Hippocampal formation (tissue), 2 donors: ENCODE measurements around the gene HMGCL.
"Not testable (repeated sequence)": the region's sequence is repeated elsewhere in the genome, so short reads cannot be mapped to it uniquely, and the experiment has no call there.

Experiments
- DNase-seq, 2 donors: peaks; one replicate each; lab custom pipeline; 2025; lab: John Stamatoyannopoulos, UW

Gene HMGCL

DNA sequence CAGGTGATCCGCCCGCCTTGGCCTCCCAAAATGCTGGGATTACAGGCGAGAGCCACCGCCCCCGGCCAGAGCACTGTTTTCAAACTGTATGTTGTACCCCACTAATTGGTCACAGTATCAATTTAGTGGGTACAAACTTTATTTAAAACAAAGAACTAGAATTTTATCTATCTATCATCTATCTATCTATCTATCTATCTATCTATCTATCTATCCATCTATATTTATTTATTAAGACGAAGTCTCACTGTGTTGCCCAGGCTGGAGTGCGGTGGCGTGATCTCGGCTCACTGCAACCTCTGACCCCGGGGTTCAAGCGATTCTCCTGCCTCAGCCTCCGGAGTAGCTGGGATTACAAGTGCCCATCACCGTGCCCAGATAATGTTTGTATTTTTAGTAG is 1.4 kb upstream of the HMGCL start:
- DNase-seq, result not testable (repeated sequence)

DNA sequence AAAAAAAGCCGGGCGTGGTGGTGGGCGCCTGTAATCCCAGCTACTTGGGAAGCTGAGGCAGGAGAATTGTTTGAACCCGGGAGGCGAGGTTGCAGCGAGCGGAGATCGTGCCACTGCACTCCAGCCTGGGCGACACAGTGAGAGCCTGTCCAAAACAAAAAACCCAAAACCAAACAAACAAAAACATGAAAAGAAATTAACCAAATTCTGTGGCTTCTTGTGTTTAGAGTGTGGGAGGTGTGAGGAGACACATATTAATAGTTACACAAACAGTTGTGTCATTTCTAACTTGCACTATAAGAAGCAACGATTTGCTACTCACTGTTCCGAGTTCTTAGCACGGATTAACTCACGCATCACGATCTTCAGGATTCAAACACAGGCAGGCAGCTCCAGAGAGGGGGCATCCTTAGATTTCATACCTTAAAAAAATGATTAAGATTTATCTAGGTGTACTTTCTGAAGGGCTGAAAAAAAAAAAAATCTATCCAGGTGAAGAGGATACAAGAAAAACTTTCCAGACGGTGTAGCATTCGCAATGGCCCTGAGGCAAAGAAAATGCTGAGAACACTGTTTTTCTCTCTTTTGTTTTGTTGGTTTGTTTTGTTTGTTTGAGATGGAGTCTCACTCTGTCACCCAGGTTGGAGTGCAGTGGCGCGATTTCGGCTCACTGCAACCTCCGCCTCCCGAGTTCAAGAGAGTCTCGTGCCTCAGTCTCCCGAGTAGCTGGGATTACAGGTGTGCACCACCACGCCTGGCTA is 713 bp upstream of the HMGCL start:
- no peak for DNase-seq

DNA sequence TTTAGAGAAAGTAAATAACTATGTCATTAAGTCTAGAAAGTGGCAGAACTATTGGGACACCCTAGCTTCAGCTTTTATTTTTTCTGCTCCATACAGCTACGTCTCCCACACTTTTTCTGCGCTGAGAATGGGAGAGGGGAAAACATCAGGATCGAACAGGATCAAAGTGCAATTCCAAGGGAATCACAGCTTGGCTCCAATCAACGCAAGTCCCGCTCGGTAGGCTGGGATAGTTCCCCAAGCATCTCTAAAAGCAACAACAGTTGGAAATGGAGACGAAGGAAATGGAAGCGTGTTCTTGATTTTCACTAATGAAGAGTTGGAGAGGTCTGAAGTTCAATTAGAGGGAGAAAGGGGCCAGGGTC is 536 bp downstream of the HMGCL start:
- DNase-seq, result no peak

DNA sequence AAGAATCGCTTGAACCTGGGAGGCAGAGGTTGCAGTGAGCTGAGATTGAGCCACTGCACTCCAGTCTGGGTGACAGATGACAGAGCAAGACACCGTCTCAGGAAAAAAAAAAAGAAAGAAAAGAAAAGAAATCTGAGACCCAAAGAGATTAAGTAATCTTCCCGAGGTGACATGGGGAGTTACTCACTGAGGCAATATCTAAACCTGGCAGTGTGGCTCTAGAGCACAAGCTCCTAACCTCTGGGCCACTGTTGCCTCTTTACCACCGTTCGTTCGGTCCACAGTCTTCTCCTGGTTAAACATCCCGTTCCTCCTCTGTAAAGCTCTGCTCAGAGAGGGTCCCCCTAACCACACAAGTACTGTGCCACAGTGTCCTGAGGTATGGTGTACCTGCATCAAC is 1.5 kb downstream of the HMGCL start:
- no peak for DNase-seq

GRCh38 chr1:23817633-23818032 is 7.6 kb downstream of the HMGCL start:
- DNase-seq, result no peak

DNA sequence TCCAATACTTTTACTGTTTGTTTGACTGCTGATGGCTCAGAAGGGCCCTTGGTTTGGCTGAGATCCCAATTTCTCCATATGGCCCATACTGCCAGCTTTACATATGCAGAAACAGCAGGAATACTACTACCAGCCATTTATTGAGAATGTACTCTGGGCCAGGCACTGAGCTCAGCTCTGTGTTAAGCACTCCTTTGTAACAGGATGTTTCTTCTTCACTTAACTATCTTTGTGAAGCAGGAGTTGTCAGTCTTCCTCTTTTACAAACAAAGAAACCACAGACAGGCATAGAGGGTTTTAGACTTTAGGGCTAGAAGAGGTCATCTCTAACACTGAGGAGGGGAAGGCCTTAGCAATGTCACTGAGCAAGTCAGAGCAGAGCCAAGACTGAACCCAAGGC is 8.3 kb downstream of the HMGCL start:
- no peak for DNase-seq

DNA sequence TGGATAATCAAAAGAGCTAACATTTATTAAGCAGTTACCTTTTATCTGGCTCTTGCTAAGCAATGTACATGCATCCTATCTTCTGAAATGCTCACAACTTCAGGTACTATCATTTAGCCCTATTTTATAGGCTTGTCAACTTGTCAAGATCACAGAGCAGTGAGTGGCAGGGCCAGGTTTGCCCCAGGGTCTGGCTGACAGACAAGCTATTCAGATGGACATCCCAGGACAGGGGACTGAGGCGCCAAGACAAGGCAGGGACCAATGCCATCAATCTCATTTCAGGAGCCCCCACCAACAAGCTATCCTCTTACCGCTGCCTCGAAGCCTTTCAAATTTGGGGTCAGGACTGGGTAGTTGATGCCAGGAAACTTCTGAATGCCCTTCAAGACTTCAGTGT is 8.9 kb downstream of the HMGCL start:
- no peak for DNase-seq

- no peak for DNase-seq
Measured at GRCh38 chr1:23814016-23814415, 11.2 kb downstream of the HMGCL start.

GRCh38 chr1:23810818-23811540 is 14.2 kb downstream of the HMGCL start:
- peak; percentile 15 to 29 for DNase-seq

GRCh38 chr1:23809751-23810171 is 15.5 kb downstream of the HMGCL start:
- peak; percentile 35 to 44 for DNase-seq

DNA sequence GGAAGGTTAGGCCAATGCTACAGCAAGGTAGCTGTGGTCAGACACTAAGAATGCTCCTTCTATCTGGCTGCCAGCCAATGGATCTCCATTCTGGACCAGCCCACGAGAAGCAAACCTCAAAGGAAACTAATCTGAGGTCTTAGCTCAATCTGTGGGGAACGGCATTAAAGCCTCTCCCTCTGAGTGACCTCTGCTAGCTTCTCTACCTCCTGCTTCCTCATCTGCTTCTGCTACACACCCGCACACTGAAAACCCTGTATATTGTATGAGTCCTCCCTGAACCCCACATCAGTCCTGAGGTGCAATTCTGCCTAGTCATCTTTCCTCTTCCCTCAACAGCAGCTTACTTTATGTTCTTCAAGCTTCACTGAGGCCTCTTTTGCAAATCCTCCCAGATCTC is 17.8 kb downstream of the HMGCL start:
- DNase-seq, result no peak

DNA sequence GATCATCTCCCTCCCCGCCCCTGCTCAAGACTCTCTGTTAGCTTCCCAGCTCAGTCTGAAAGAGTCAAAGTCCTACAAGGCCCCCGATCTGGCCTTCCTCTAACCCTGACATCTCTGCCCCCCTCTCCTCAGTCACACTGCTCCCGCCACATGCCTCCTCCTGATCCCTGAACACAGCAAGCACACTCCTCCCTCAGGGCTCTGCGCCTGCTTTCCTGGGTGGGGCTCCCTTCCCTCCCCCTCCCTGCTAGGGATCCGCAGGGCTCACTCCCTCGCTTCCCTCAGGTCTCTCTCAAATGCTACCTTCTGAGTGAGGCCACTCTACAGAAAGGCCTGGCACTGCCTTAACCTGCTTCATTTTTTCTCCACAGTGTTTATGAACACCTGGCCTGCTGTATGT is 18.9 kb downstream of the HMGCL start:
- no peak for DNase-seq

DNA sequence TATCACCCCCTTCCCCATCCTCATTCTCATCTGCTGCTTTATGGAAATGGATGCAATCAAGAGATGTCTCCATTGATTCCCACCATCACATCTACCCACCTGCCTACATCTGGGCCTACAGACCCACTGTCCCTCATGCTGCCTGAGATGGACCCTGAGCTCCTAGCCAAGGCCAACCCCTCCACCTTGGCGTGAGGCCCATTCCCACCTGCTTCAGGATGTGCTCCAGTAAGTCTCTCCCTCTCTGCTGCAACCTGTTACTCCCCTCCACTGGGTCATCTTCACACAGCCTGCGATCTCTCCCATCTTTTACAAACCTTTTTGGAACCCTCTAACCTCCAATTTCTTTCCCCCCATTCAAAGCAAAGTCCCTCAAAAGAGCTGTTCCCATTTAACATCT is 20.2 kb downstream of the HMGCL start:
- no peak for DNase-seq

DNA sequence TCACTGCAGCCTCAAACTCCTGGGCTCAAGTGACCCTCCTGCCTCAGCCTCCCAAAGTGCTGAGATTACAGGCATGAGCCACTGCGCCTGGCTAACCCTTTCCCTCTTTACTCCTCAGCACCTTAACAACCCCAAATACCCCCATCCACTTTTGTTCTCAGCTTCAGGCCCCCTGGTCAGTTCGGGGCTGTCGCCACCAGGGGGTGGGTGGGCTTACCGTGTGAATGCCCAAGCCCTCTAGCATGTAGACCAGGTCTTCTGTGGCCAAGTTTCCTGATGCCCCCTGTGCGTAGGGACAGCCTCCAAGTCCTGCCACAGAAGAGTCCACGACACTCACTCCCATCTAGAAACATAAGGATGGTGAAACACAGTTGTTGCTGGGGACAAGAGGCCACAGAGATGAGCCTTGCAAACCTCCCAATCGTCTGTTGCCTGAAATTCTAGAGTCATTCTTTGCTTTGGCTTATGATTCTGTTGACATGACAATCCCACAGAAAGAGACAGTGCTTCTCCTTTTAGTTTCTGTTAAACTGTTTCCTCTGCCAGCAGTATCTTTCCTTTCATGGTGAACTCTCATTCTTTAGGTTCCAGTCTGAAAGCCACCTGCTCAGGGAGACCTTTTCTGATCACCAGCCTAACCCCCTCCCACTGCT is 20.9 kb downstream of the HMGCL start:
- no peak for DNase-seq

DNA sequence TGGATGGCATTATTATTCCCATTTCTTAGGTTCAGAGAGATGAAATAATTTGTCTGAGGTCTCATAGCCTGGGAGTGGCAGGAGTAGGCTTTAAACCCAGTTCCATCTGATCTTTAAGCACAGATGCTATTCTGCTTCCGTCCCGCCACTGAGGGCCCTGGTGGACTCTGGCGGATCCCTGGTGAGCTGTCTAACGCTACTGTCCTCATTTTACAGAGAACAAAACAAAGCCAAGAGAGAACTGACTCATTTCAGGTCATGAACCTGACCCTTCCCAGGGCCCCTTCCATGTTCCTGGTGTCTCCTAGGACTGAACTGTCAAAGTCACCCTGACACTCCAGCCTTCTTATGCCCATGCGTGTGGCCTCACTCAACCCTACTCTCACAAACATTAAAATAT is 21.6 kb downstream of the HMGCL start:
- DNase-seq, result no peak

GRCh38 chr1:23802809-23803342 is 22.4 kb downstream of the HMGCL start:
- not testable (repeated sequence) for DNase-seq

DNA sequence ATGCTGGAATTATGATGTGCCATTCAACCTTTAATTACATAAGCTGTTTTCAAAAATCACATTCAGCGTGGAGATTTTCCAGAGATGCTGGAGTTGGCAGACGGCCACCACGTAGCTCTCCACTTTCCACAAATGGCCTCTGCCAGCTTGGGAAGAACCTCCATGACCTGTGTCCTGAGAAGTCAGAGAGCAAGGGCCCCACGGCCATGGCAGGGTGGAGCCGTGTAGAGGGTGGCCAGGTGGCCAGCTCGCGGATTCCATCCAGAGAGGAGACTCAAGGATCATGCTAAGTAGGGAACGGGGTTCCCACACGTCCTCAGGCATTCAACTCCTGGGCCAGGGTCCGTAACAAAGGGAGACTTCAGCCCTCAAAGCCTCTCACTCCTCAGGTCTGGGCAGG is 23.4 kb downstream of the HMGCL start:
- DNase-seq, result no peak

- DNase-seq, result no peak
Measured at GRCh38 chr1:23801338-23801748, 23.9 kb downstream of the HMGCL start.

DNA sequence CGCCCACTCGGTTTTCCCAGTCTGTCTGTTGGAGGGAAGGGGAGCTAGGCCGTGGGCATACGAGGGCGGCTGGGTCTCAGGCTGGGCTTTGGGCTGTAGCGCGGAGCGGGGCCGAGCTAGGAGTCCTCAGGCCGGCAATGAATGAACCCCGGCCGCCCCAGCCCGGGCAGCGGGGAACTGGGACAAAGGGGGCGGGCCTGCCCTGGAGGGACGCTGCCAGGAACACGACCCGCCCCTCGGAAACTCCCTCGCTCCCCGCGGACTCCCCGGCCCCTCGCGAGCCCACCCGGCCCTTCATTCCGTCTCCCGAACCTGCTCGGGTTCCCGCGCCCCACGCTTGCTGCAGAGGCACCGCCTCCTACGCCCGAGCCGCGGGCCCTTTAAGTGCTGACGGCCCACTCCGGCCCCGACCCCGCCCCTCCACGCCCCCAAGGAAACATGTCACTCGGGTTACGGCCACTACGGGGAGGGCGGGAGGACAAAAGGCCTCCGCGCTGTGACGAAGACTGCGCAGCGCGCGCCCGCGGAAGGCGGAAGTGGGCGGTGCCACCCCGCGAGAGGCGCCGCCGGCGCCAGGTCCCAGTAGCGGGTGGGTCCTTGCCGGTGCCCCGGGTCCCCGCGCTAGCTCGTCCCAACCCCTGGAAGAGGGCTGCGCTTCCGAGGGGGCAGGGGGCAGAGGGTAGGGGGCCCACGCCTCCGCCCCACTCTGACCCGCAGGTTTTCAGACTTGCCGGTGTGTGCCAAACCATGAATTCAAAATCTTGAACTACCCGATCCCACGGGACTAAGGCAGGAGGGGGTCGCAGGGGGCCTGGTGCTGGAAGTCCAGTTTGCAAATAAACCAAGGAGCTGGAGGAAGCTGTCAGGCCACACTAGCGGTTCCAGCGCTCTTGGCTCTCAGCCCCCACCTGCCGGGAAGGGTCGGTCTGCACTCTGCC is 24.6 kb downstream of the HMGCL start, which contains the start of gene GALE:
Gene GALE (minus strand): TSS at position 355 of the 938 bp plus-strand sequence. CDS start 1,747 bp downstream, outside the sequence.
- DNase-seq, result peak; percentile 91 to 94

- peak in 1 of 2 donors; percentile 10 for DNase-seq
Measured at GRCh38 chr1:23799570-23800399, 25.4 kb downstream of the HMGCL start.

DNA sequence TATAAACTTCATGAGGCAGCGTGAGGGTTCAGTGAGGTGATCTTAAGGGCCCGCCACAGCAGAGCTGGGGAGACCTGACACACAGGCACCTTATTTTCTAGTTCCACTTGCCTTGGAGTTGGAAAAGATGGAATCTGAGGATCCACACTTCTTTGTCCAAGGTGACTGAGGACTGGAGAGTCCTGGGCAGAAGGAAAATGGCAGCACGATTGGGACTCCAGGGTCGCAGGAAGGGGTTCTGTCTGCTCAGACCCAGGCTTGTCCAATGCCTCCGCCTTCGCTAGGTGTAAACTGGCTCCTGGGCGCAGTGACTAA is 26.0 kb downstream of the HMGCL start:
- DNase-seq, result no peak
